GM19468 (cell line): ENCODE data around the gene FGF8.
"Not testable (repeated sequence)": the region's sequence is repeated elsewhere in the genome, so short reads cannot be mapped to it uniquely, and the experiment has no call there.

Source experiments
- ATAC-seq: cut with Tn5 transposase; IDR thresholded peaks from one replicate; pipeline ENCODE4 v1.9.1; 2021; ENCODE audit warnings: mild to moderate bottlenecking, moderate library complexity, moderate number of reproducible peaks; ENCODE audit not compliant: unreplicated experiment; ENCODE audit errors: extremely low read depth

FGF8 gene

GRCh38 chr10:101775273-101776160, at the start of gene FGF8:
FGF8 (minus strand) TSS chr10:101776114; CDS start chr10:101775900, 214 bp downstream.
- no peak for ATAC-seq

- no peak for ATAC-seq
Observed at GRCh38 chr10:101824736-101825135, 48.8 kb upstream of the FGF8 start.

GRCh38 chr10:101818872-101819633, 43.1 kb upstream of the FGF8 start:
- no peak for ATAC-seq

GRCh38 chr10:101818119-101818871, 42.4 kb upstream of the FGF8 start, which contains the start of gene OGA:
OGA (minus strand) TSS chr10:101818444; CDS start chr10:101818022, 422 bp downstream.
- peak; percentile 78 for ATAC-seq

- no peak for ATAC-seq
Observed at GRCh38 chr10:101817337-101818118, 41.6 kb upstream of the FGF8 start.

- no peak for ATAC-seq
Observed at GRCh38 chr10:101816913-101817336, 41.0 kb upstream of the FGF8 start.

- ATAC-seq: no peak
Observed at GRCh38 chr10:101816376-101816775, 40.5 kb upstream of the FGF8 start.

- ATAC-seq: no peak
Observed at GRCh38 chr10:101814466-101815071, 38.7 kb upstream of the FGF8 start.

- ATAC-seq: no peak
Observed at GRCh38 chr10:101812606-101813005, 36.7 kb upstream of the FGF8 start.

- no peak for ATAC-seq
Observed at GRCh38 chr10:101807158-101807557, 31.2 kb upstream of the FGF8 start.

GRCh38 chr10:101803511-101803910, 27.6 kb upstream of the FGF8 start:
- ATAC-seq: no peak

- ATAC-seq: no peak
Observed at GRCh38 chr10:101797403-101798059, 21.6 kb upstream of the FGF8 start.

- no peak for ATAC-seq
Observed at GRCh38 chr10:101793526-101793925, 17.6 kb upstream of the FGF8 start.

GRCh38 chr10:101789686-101790085, 13.8 kb upstream of the FGF8 start:
- ATAC-seq: no peak

GRCh38 chr10:101789231-101789630, 13.3 kb upstream of the FGF8 start:
- ATAC-seq: not testable (repeated sequence)

- ATAC-seq: no peak
Observed at GRCh38 chr10:101785801-101786200, 9.9 kb upstream of the FGF8 start.

GRCh38 chr10:101784558-101784957, 8.6 kb upstream of the FGF8 start:
- ATAC-seq: no peak

- ATAC-seq: no peak
Observed at GRCh38 chr10:101783736-101784118, 7.8 kb upstream of the FGF8 start.
